GM21576 (cell line): Measurements from ENCODE around the gene DAB2IP.

Source experiments
- ATAC-seq: cut with Tn5 transposase; IDR thresholded peaks from one replicate; pipeline ENCODE4 v1.9.1; 2021; ENCODE audit warnings: mild to moderate bottlenecking, moderate library complexity; ENCODE audit not compliant: unreplicated experiment

Gene DAB2IP

DNA sequence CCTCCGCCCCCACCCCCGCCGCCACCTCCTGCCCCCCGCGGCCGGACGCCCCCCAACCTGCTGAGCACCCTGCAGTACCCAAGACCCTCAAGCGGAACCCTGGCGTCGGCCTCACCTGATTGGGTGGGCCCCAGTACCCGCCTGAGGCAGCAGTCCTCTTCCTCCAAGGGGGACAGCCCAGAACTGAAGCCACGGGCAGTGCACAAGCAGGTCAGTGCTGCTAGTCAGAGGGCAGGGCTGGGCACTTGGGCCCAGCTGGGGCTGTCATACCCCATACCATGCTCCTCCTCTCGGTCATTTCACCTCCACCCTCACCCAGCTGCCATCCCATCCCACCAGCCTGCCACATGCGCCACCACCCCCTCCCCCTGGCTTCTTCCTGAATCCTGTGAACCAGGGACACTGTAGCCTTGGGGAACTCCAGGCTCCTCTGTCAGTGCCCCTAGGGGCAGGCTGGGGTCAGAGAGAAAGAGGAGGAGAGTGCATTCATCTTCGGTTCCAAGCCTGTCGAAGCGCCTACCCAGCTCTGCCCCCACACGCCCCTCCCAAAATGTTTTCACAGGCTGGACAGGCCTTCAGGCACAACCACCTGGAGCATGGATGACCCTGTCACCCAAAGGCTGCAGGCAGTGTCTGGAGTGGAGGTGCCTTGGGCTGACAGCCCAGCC, 122.0 kb downstream of the DAB2IP start:
- ATAC-seq: no peak

- no peak for ATAC-seq
Measured at GRCh38 chr9:121773954-121774714, 122.7 kb downstream of the DAB2IP start.

DNA sequence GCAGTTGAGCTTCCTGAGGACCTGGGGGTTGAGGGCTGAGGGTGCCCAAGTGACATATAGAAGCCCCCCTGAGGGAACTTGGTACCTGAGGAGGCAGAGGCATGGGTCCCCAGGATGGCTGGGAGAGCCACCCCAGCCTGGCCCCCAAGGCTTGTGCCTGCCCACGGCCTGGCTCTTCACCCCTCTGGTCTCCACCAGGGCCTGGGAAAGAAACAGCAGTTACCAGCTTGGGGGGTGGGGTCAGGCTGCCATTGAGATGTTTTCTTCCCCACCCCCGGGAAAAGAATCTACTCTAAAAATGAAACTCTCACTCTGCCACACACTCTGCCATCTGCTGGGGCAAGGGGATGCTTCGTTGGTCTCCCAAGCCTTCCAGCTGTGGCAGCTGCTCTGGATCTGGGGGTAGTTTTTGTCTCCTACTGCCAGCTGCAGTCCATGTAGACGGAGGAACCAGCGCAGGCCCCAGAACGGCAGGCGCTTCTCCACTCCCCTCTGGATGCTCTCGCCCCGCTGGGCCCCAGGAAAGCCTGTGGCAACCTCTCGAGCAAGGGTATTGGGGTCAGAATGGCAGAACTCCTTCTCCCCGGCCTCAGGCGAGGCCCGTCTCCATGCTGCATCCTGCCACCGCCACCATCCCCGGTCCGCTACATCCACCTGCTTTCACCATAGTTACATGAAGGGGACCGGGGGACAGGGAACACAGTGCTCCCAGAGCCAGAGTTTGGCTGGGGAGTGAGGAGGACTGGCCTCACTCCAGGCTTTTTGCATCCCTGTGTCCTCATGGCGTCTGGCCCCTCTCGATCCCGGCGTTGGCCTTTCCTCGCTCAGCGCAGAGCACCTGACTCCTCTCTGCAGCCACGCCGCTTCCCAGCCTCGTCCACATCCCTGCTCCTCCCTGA, 123.5 kb downstream of the DAB2IP start:
- ATAC-seq: no peak

DNA sequence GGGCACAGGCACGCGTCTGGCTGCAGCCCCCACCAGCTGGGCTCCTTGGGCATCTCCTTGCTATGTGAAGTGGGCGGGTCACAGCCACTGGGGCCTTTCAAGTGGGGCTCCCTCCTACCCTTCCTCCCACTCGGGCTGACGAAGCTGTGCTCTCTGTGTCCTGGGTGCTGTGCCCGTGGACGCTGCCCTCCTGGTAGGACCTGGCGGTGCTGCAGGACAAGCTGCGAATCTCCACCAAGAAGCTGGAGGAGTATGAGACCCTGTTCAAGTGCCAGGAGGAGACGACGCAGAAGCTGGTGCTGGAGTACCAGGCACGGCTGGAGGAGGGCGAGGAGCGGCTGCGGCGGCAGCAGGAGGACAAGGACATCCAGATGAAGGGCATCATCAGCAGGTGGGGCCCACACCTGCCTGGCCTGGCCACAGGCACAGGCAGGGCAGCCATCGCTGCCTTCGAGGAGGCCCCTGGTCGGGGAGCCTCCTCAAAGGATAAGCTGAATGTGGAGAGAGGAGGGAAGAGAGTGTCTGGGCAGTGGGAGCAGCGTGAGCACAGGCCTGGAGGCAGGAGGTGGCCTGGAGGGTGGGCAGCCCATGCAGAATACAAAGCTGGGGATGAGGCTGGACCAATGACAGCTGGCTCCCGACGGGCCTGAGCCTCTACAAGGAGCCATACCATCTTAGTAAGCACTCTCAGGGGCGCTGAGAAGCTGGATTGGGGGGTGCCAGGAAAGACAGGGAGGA, 124.7 kb downstream of the DAB2IP start:
- no peak for ATAC-seq

DNA sequence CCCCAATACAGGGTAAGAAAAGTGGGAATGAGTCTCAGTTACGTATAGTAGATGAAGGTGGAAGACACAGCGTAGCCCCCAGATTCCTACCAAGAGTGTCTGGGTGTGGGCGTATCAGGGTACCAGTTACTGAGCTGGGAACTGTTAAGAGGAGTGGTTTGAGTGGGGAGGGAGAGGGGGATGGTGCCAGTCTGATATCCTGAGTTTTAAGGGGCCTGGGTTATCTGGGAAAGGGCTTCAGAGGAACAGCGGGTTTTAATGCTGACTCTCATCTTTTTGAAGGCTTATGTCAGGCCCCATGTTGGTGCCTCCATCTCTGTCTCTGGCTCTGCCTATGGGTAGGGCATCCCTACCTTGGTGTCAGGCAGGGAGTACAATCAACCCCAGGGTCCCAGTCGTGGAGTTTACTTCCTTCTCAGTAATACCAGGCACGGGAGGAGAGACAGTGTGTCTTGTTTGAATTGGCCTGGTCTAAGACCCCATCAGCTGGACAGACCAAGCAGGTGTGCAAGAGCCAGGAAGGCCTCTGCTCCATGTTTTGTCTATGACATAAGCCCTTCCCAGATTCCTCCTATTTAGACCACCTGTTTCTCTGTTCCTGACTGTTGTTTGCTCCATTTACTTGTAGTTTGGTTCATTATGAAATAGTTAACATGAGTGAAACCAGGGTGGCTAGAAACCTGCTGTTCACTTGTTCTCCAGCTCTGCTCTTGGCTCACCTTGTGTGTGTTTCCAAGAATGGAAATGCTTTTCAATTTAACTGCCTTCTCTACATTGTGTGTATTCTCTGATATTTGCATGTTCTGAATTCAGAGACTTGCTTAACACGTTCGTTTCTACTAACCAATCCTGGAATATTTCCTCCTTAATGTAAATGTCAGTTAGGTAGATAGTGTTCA, 125.6 kb downstream of the DAB2IP start:
- no peak for ATAC-seq

GRCh38 chr9:121778252-121779225, 127.1 kb downstream of the DAB2IP start:
- ATAC-seq: no peak

DNA sequence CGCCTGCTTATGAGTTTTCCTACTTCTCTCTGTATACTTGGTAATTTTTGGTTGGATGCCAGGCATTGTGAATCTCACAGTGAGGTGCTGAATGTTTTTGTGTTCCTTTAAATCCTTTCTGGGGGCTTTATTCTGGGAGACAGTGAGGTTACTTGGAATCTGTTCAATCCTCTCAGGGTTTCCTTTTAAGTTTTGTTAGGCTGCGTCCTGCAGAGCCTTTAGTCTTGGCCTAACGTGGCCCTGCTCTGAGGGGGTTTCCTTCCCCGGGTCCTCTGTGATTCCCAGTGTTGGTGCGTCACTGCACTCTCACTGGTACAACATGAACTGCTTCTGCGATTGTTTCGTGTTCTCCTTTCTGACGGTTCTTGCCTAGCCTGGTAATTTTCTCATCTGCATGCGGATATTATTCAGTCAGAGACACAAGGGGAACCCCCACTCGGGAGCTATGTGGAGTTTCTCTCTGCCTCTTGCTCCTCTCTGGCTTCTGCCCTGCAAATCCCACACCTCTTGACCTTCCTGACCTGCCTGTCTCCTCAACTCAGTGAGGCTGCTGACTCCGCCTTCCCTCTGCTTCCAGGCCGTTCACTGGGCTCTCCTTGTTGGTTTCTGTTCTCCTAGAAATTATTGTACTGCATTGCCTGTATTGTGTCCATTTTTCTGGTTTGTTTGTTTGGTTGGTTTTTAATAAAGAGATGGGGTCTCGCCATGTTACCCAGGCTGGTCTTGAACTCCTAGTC, 128.1 kb downstream of the DAB2IP start:
- no peak for ATAC-seq

DNA sequence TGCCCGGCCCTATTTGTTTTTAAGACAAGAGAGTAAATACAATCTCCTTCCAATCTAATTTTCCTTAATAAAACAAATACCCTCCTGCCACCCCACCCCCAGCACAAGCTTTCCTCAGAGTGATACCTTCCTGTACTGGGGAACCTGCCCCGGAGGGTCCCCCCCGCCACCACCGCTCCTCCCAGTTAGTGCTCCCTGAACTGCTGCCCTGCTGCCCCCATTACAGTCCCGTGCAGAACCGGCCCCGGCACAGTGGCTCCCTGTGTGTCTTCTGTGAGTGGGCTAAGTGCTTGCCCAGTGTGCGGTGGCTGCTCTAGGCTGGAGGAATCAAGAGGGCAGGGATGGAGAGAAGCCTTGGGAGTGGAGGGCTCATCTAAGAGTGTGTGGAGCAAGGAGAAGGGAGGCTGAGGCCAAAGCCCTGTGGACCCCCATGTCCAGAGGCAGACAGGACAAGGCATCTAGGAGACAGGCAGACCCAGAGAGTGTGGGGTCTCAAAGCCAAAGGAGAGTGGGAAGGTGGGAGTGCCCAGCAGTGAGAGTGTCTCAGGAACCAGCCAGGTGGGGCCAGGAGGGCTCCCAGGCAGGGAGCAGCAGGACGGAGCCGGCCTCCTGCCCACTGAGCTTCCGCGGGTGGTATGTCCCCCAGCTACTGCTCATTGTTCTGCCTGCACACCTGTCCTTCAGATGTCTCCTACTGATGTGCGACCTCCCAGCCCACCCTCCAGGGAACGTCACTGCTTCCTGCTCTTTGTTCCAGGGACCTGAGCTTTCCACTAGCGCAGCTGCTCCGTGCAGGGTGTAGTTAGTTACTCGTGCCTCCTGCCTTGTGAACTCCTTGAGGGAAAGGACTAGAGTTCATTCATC, 129.0 kb downstream of the DAB2IP start:
- no peak for ATAC-seq

GRCh38 chr9:121781145-121781548, 129.7 kb downstream of the DAB2IP start:
- ATAC-seq: no peak

GRCh38 chr9:121781701-121782464, 130.4 kb downstream of the DAB2IP start:
- no peak for ATAC-seq

- ATAC-seq: no peak
Measured at GRCh38 chr9:121782514-121783110, 131.2 kb downstream of the DAB2IP start.

DNA sequence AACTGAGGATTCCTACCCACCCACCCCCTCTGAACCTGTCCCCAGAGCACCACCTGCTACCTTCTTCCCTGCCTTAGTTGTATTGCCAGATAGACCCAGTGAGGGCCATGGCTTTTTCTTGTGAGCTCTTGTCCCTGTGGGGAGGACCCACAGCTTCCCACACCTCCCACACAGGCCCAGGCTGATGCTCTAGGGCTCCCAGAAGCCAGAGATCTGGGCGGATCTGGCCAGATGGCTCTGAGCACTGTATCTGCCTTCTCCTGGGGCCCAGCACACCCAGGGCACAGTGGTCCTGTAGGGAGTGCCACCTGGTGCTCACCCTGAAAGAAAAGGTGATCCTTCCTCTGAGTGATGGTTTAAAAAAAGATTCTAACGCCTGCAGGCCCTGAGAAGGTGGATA, 131.7 kb downstream of the DAB2IP start:
- ATAC-seq: no peak

- no peak for ATAC-seq
Measured at GRCh38 chr9:121783521-121784507, 132.4 kb downstream of the DAB2IP start.

- ATAC-seq: no peak
Measured at GRCh38 chr9:121784731-121785411, 133.4 kb downstream of the DAB2IP start.
